Measurements from ENCODE around the gene PSMC3IP. TPM values are rescaled to one million over a fixed set of nuclear protein-coding genes. Genes with fewer than 3 reads are reported as not detected.
A peak's percentile ranks its signal among the peaks of the same experiment; 100 is the strongest.

The PSMC3IP gene
- total RNA-seq, 6 donors from 2014 or later = 1.9 to 6.8 (median 3.8) TPM; not detected in 1

- WGBS, 2 donors = 42 to 54% methylated on average over 8 to 9 of the region's 9 CpGs
- ATAC-seq (ENCODE audit: low FRiP score in 2 of 2) (peak in 1 of 2 donors; percentile 42), DNase-seq (peak in 1 of 2 donors; percentile 73)
- no peaks in the 10 kb centered on the region for H3K9me3 ChIP-seq
- no peaks in the 10 kb centered on the region for H3K27me3 ChIP-seq
- no peak for TF ChIP-seq POLR2AphosphoS5 (IDR thresholded peaks at IDR 0.05)
- TF ChIP-seq POLR2A (IDR thresholded peaks at IDR 0.05) = no peak
- no peak for TF ChIP-seq EP300 (IDR thresholded peaks at IDR 0.05)
- peak in 2 of 6 experiments; percentile 15 to 16 for TF ChIP-seq CTCF (IDR thresholded peaks at IDR 0.05)
- peaks cover 6 to 25% (median 21%) of the 10 kb centered on the region in 4 donors for H3K36me3 ChIP-seq
- H3K4me1 ChIP-seq = peaks cover 0 to 11% (median 10%) of the 10 kb centered on the region in 4 donors
- no peak overlapping the region for H3K27ac ChIP-seq
- no peak overlapping the region for H3K4me3 ChIP-seq
These were observed 41.1 kb upstream of the PSMC3IP start for GRCh38 chr17:42618442-42619150.

GRCh38 chr17:42617956-42618431 lies 40.5 kb upstream of the PSMC3IP start:
- Histone ChIP-seq H3K36me3 (peaks cover 6 to 31% (median 25%) of the 10 kb centered on the region in 4 donors), H3K4me1 (peaks cover 0 to 11% (median 10%) of the 10 kb centered on the region in 4 donors), H3K9me3 (no peaks in the 10 kb centered on the region), H3K27me3 (no peaks in the 10 kb centered on the region), H3K27ac (no peak overlapping the region), H3K4me3 (no peak overlapping the region)
- no peak for TF ChIP-seq EP300 (IDR thresholded peaks at IDR 0.05)
- TF ChIP-seq POLR2AphosphoS5 (IDR thresholded peaks at IDR 0.05) = no peak
- TF ChIP-seq POLR2A (IDR thresholded peaks at IDR 0.05) = no peak
- no peak for TF ChIP-seq CTCF (IDR thresholded peaks at IDR 0.05)
- WGBS, 2 donors = 65 to 71% methylated on average over 4 of the region's 4 CpGs
- no peak for DNase-seq
- no peak for ATAC-seq (ENCODE audit: low FRiP score in 2 of 2)

GRCh38 chr17:42613699-42614295 lies 36.3 kb upstream of the PSMC3IP start:
- 98% methylated on average over 13 to 17 of the region's 17 CpGs for WGBS, 2 donors
- Histone ChIP-seq H3K27me3 (no peaks in the 10 kb centered on the region), H3K36me3 (peaks cover 10 to 45% (median 36%) of the 10 kb centered on the region in 4 donors), H3K27ac (no peak overlapping the region), H3K9me3 (no peaks in the 10 kb centered on the region), H3K4me3 (no peak overlapping the region), H3K4me1 (peaks cover 10 to 17% (median 16%) of the 10 kb centered on the region in 4 donors)
- no peak for DNase-seq
- no peak for ATAC-seq (ENCODE audit: low FRiP score in 2 of 2)
- no peak for TF ChIP-seq CTCF (IDR thresholded peaks at IDR 0.05)
- TF ChIP-seq POLR2AphosphoS5 (IDR thresholded peaks at IDR 0.05) = no peak
- no peak for TF ChIP-seq EP300 (IDR thresholded peaks at IDR 0.05)
- no peak for TF ChIP-seq POLR2A (IDR thresholded peaks at IDR 0.05)

- no peak for DNase-seq
- TF ChIP-seq EP300 (IDR thresholded peaks at IDR 0.05) (no peak), CTCF (IDR thresholded peaks at IDR 0.05) (no peak), POLR2A (IDR thresholded peaks at IDR 0.05) (no peak)
These were observed 34.5 kb upstream of the PSMC3IP start for GRCh38 chr17:42612013-42612412.

More at GRCh38 chr17:42612013-42612412, 34.5 kb upstream of the PSMC3IP start:
- ATAC-seq (ENCODE audit: low FRiP score in 2 of 2) = no peak
- Histone ChIP-seq H3K9me3 (no peaks in the 10 kb centered on the region), H3K36me3 (peaks cover 10 to 45% (median 36%) of the 10 kb centered on the region in 4 donors), H3K4me3 (no peak overlapping the region), H3K4me1 (peaks cover 21 to 24% (median 23%) of the 10 kb centered on the region in 4 donors), H3K27ac (no peak overlapping the region), H3K27me3 (no peaks in the 10 kb centered on the region)
- WGBS, 2 donors = 91 to 98% methylated on average over 4 of the region's 4 CpGs

Measured in upper lobe of left lung (tissue), 6 donors.